B cell (primary cell): ENCODE data around the gene AKT3.

Experiments
- EZH2 ChIP-seq: IDR thresholded peaks from 2 replicates; pipeline ENCODE4 v1.6.1; 2012; ENCODE audit warnings: borderline replicate concordance, low read depth, mild to moderate bottlenecking, moderate library complexity, low read length; ENCODE audit not compliant: insufficient read depth, poor library complexity, severe bottlenecking
- TF ChIP-seq, protein P1 (sequence below): fragments of 200-600 bp; IDR thresholded peaks from one replicate; pipeline ENCODE4 v1.8.0; 2022; ENCODE audit warnings: antibody characterized with exemption, mild to moderate bottlenecking

DNA sequence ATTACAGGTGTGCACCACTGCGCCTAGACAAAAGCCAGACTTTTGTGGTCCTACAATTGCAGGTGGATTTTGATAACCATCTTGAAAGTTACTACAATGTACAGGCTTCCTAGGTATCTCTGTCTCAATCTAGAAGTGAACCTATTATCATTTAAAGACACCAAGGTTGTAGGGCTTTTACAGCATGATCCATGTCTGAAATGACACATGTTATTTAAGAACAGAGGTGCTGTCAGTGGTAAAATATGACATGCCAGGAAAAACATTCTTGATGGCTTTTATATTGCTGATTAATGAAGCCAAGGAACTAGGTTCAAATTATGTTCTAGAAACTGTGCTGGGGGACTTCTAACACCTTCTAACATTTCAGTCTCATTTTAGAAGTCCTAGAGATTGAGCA lies 341.1 kb downstream of the AKT3 start:
- TF ChIP-seq EZH2, result no peak
- TF ChIP-seq, protein P1, sequence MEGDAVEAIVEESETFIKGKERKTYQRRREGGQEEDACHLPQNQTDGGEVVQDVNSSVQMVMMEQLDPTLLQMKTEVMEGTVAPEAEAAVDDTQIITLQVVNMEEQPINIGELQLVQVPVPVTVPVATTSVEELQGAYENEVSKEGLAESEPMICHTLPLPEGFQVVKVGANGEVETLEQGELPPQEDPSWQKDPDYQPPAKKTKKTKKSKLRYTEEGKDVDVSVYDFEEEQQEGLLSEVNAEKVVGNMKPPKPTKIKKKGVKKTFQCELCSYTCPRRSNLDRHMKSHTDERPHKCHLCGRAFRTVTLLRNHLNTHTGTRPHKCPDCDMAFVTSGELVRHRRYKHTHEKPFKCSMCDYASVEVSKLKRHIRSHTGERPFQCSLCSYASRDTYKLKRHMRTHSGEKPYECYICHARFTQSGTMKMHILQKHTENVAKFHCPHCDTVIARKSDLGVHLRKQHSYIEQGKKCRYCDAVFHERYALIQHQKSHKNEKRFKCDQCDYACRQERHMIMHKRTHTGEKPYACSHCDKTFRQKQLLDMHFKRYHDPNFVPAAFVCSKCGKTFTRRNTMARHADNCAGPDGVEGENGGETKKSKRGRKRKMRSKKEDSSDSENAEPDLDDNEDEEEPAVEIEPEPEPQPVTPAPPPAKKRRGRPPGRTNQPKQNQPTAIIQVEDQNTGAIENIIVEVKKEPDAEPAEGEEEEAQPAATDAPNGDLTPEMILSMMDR, result no peak
